Neural cell (in vitro differentiated cells): ENCODE data around the gene FXYD4. TPM values are rescaled to one million over a fixed set of nuclear protein-coding genes. Genes with fewer than 3 reads are reported as not detected.

Experiments used
- H2AFZ ChIP-seq: fragments of 200-600, 300-800 bp; sonication (generic), shearing (Covaris generic); 2 replicates; pipeline ENCODE4 v1.6.0; 2014; ENCODE audit warnings: low read depth, mild to moderate bottlenecking, antibody characterized with exemption, low read length, moderate library complexity
- H3F3A ChIP-seq: fragments of 200-600 bp; shearing (Covaris generic); 2 replicates; pipeline ENCODE4 v1.6.1; 2016; ENCODE audit warnings: mild to moderate bottlenecking, moderate library complexity, mixed read lengths, antibody characterized with exemption, low read length; ENCODE audit not compliant: insufficient read depth, poor library complexity, severe bottlenecking
- H3K27ac ChIP-seq: fragments of 200-600, 300-800 bp; sonication (generic), shearing (Covaris generic); 2 replicates; pipeline ENCODE4 v1.5.1; 2014; ENCODE audit warnings: mild to moderate bottlenecking, low read length, moderate library complexity
- H3K27me3 ChIP-seq: fragments of 300-800, 200-600 bp; sonication (generic), shearing (Covaris generic); 2 replicates; pipeline ENCODE4 v1.6.0; 2014; ENCODE audit warnings: mild to moderate bottlenecking, low read depth, low read length, moderate library complexity; ENCODE audit not compliant: insufficient read depth
- H3K36me3 ChIP-seq: fragments of 300-800, 200-600 bp; sonication (generic), shearing (Covaris generic); 2 replicates; pipeline ENCODE4 v1.5.1; 2014; ENCODE audit warnings: mild to moderate bottlenecking, antibody characterized with exemption, low read length, moderate library complexity; ENCODE audit not compliant: insufficient read depth
- H3K4me2 ChIP-seq: fragments of 300-800, 200-600 bp; sonication (generic), shearing (Covaris generic); 2 replicates; pipeline ENCODE4 v1.6.0; 2014; ENCODE audit warnings: mild to moderate bottlenecking, low read length
- H3K4me3 ChIP-seq: fragments of 300-800, 200-600 bp; sonication (generic), shearing (Covaris generic); 2 replicates; pipeline ENCODE4 v1.5.1; 2014; ENCODE audit warnings: mild to moderate bottlenecking, low read length, moderate library complexity
- H3K79me2 ChIP-seq: fragments of 200-600 bp; shearing (Covaris generic); replicated peaks from 2 replicates; pipeline ENCODE4 v1.6.0; 2014; ENCODE audit warnings: mild to moderate bottlenecking, low read length, moderate library complexity; ENCODE audit not compliant: insufficient read depth
- H3K9ac ChIP-seq: fragments of 300-800, 200-600 bp; sonication (generic), shearing (Covaris generic); 2 replicates; pipeline ENCODE4 v1.6.1; 2016; ENCODE audit warnings: mild to moderate bottlenecking, low read length, mixed read lengths
- H3K9me2 ChIP-seq: fragments of 200-600 bp; shearing (Covaris generic); 2 replicates; pipeline ENCODE4 v1.6.1; 2016; ENCODE audit warnings: mild to moderate bottlenecking, low read length, mixed read lengths; ENCODE audit not compliant: insufficient read depth
- H3K9me3 ChIP-seq: fragments of 200-600, 300-800 bp; sonication (generic), shearing (Covaris generic); 2 replicates; pipeline ENCODE4 v1.6.1; 2016; ENCODE audit warnings: mild to moderate bottlenecking, mixed run types, low read length, moderate library complexity, mixed read lengths
- H4K20me1 ChIP-seq: fragments of 200-600 bp; shearing (Covaris generic); 2 replicates; pipeline ENCODE4 v1.6.1; 2016; ENCODE audit warnings: mild to moderate bottlenecking, mixed run types; ENCODE audit not compliant: insufficient read depth
- EP300 ChIP-seq: fragments of 450-650 bp; conservative IDR thresholded peaks from 2 replicates; pipeline ENCODE4 v1.6.1; 2014; ENCODE audit warnings: antibody characterized with exemption, mild to moderate bottlenecking, moderate library complexity; ENCODE audit not compliant: poor library complexity, severe bottlenecking
- EZH2 ChIP-seq: fragments of 200-600, 300-800 bp; shearing (Covaris generic), sonication (generic); IDR thresholded peaks from 2 replicates; pipeline ENCODE4 v1.6.1; 2014; ENCODE audit warnings: antibody characterized with exemption, low read length, borderline replicate concordance, mild to moderate bottlenecking; ENCODE audit not compliant: insufficient read depth, poor library complexity, severe bottlenecking
- MXI1 ChIP-seq: fragments of 450-650 bp; conservative IDR thresholded peaks from 2 replicates; pipeline ENCODE4 v1.6.1; 2014; ENCODE audit warnings: antibody characterized with exemption, mild to moderate bottlenecking; ENCODE audit not compliant: poor library complexity, severe bottlenecking
- POLR2AphosphoS5 ChIP-seq: IDR thresholded peaks from 2 replicates; pipeline ENCODE4 v1.6.1; 2012
- RAD21 ChIP-seq: fragments of 450-650 bp; conservative IDR thresholded peaks from 2 replicates; pipeline ENCODE4 v1.6.1; 2014; ENCODE audit warnings: antibody characterized with exemption, mild to moderate bottlenecking, moderate library complexity
- SMC3 ChIP-seq: fragments of 450-650 bp; conservative IDR thresholded peaks from 2 replicates; pipeline ENCODE4 v1.6.1; 2014; ENCODE audit warnings: antibody characterized with exemption, mild to moderate bottlenecking, moderate library complexity; ENCODE audit not compliant: poor library complexity
- TAF1 ChIP-seq: IDR thresholded peaks from 2 replicates; pipeline ENCODE4 v1.6.1; 2012; ENCODE audit warnings: low read depth
- polyA plus RNA-seq: library from polyadenylated mRNA; depleted of rRNA; stranded (reverse); fragments of >200 nt; gene quantifications from 2 replicates; pipeline ENCODE4 v1.2.3, GENCODE V29; 2014
- TF ChIP-seq, protein P1 (sequence below): fragments of 450-650 bp; IDR thresholded peaks from 2 replicates; pipeline ENCODE4 v1.5.1; 2014; ENCODE audit warnings: antibody characterized with exemption, mild to moderate bottlenecking, moderate library complexity; ENCODE audit not compliant: poor library complexity, severe bottlenecking
- TF ChIP-seq, protein P2 (sequence below): IDR thresholded peaks from 2 replicates; pipeline ENCODE4 v1.6.1; 2012; ENCODE audit warnings: borderline replicate concordance

The FXYD4 gene
- polyA plus RNA-seq, 1 donor from 2014 or later: not detected

DNA sequence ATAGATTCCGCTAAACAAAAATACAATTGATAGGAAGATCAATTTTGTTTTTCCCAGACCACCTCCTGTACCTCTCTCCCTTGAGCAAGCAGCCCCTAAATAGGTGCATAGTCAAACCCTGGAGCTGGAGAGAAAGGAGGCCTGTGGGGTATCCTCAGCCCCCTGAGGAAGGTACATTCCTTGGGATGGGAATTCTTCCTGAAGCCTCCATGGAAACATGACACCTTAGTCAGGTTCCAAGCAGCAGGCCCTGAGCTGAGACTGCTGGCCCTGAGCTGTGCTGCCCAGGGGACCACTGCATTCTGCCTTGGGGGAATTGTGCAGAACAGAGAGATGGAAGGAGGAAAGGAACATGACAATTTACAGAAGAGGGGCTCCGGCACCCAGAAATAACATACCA, 30.2 kb downstream of the FXYD4 start:
- H3K36me3 ChIP-seq: no peaks in the 10 kb centered on the region
- no peaks in the 10 kb centered on the region for H3F3A ChIP-seq
- H3K9me3 ChIP-seq: no peaks in the 10 kb centered on the region
- no peak overlapping the region for H3K9ac ChIP-seq
- no peak overlapping the region for H3K4me2 ChIP-seq
- TF ChIP-seq, protein P1, sequence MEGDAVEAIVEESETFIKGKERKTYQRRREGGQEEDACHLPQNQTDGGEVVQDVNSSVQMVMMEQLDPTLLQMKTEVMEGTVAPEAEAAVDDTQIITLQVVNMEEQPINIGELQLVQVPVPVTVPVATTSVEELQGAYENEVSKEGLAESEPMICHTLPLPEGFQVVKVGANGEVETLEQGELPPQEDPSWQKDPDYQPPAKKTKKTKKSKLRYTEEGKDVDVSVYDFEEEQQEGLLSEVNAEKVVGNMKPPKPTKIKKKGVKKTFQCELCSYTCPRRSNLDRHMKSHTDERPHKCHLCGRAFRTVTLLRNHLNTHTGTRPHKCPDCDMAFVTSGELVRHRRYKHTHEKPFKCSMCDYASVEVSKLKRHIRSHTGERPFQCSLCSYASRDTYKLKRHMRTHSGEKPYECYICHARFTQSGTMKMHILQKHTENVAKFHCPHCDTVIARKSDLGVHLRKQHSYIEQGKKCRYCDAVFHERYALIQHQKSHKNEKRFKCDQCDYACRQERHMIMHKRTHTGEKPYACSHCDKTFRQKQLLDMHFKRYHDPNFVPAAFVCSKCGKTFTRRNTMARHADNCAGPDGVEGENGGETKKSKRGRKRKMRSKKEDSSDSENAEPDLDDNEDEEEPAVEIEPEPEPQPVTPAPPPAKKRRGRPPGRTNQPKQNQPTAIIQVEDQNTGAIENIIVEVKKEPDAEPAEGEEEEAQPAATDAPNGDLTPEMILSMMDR: no peak
- TF ChIP-seq, protein P2, sequence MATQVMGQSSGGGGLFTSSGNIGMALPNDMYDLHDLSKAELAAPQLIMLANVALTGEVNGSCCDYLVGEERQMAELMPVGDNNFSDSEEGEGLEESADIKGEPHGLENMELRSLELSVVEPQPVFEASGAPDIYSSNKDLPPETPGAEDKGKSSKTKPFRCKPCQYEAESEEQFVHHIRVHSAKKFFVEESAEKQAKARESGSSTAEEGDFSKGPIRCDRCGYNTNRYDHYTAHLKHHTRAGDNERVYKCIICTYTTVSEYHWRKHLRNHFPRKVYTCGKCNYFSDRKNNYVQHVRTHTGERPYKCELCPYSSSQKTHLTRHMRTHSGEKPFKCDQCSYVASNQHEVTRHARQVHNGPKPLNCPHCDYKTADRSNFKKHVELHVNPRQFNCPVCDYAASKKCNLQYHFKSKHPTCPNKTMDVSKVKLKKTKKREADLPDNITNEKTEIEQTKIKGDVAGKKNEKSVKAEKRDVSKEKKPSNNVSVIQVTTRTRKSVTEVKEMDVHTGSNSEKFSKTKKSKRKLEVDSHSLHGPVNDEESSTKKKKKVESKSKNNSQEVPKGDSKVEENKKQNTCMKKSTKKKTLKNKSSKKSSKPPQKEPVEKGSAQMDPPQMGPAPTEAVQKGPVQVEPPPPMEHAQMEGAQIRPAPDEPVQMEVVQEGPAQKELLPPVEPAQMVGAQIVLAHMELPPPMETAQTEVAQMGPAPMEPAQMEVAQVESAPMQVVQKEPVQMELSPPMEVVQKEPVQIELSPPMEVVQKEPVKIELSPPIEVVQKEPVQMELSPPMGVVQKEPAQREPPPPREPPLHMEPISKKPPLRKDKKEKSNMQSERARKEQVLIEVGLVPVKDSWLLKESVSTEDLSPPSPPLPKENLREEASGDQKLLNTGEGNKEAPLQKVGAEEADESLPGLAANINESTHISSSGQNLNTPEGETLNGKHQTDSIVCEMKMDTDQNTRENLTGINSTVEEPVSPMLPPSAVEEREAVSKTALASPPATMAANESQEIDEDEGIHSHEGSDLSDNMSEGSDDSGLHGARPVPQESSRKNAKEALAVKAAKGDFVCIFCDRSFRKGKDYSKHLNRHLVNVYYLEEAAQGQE: no peak
- TF ChIP-seq RAD21: no peak
- TF ChIP-seq SMC3: no peak
- TF ChIP-seq POLR2AphosphoS5: no peak
- no peak for TF ChIP-seq EZH2
- no peak for TF ChIP-seq EP300
- no peak for TF ChIP-seq MXI1
- TF ChIP-seq TAF1: no peak
- H2AFZ ChIP-seq: no peak overlapping the region
- no peak overlapping the region for H3K27ac ChIP-seq
- no peak overlapping the region for H3K4me3 ChIP-seq
- H3K9me2 ChIP-seq: no peaks in the 10 kb centered on the region
- H4K20me1 ChIP-seq: no peaks in the 10 kb centered on the region
- H3K79me2 ChIP-seq: peaks cover 75% of the 10 kb centered on the region
- no peaks in the 10 kb centered on the region for H3K27me3 ChIP-seq

DNA sequence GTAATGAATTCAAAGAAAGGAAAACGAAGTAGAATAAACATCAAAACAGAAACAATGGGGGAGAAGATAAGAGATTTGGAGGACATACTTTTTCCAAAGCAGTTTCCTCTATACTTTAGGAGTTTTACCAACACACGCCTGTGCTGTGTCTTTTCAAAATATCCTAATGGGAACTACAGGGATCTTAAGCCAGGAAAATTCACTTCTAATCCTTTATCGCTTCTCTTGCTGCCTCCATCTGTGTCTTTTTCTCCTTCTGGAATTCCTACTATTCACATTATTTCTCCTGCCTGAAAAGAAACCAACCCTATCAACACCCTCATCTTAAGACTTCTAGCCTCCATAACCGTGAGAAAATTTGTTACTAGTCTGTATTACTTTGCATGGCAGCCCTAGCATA, 30.7 kb downstream of the FXYD4 start:
- Histone ChIP-seq H3K9ac (no peak overlapping the region), H3K4me3 (no peak overlapping the region)

More for the DNA sequence above, 30.7 kb downstream of the FXYD4 start:
- TF ChIP-seq MXI1 (no peak), SMC3 (no peak), TAF1 (no peak), EP300 (no peak), POLR2AphosphoS5 (no peak)
- TF ChIP-seq, protein P2: no peak
- TF ChIP-seq, protein P1: no peak
- Histone ChIP-seq H3K27ac (no peak overlapping the region), H3K27me3 (no peaks in the 10 kb centered on the region), H4K20me1 (no peaks in the 10 kb centered on the region), H2AFZ (no peak overlapping the region), H3F3A (no peaks in the 10 kb centered on the region), H3K9me2 (no peaks in the 10 kb centered on the region), H3K4me2 (no peak overlapping the region), H3K9me3 (no peaks in the 10 kb centered on the region), H3K79me2 (peaks cover 75% of the 10 kb centered on the region), H3K36me3 (no peaks in the 10 kb centered on the region)
